Muscle layer of duodenum (tissue), 2 donors: ENCODE measurements around the gene SLC41A1.

ENCODE experiments used
- H3K27ac ChIP-seq: one replicate; pipeline ENCODE4 v1.7.0; 2013; ENCODE audit warnings: mild to moderate bottlenecking, low read length
- H3K27me3 ChIP-seq: one replicate; pipeline ENCODE4 v1.7.0; 2013; ENCODE audit warnings: low read depth, mild to moderate bottlenecking, control low read depth, low read length
- H3K36me3 ChIP-seq, 2 donors: one replicate each; pipeline ENCODE4 v1.7.0; 2013; ENCODE audit warnings: low read length in 2 of 2, control low read depth in 1 of 2, mild to moderate bottlenecking in 1 of 2; ENCODE audit not compliant: insufficient read depth in 2 of 2, control insufficient read depth in 1 of 2
- H3K4me1 ChIP-seq, 2 donors: one replicate each; pipeline ENCODE4 v1.7.0; 2013; ENCODE audit warnings: low read length in 2 of 2, mild to moderate bottlenecking in 2 of 2, control low read depth in 1 of 2, moderate library complexity in 1 of 2; ENCODE audit not compliant: insufficient read depth in 2 of 2, control insufficient read depth in 1 of 2
- H3K4me3 ChIP-seq, 2 donors: one replicate each; pipeline ENCODE4 v1.7.0; 2013; ENCODE audit warnings: low read length in 2 of 2, low read depth in 1 of 2, mild to moderate bottlenecking in 1 of 2
- H3K9me3 ChIP-seq, 2 donors: one replicate each; pipeline ENCODE4 v1.7.0; 2013; ENCODE audit warnings: low read length in 2 of 2, control low read depth in 1 of 2, mild to moderate bottlenecking in 1 of 2; ENCODE audit not compliant: control insufficient read depth in 1 of 2
- donor health status: healthy.

SLC41A1 gene

DNA sequence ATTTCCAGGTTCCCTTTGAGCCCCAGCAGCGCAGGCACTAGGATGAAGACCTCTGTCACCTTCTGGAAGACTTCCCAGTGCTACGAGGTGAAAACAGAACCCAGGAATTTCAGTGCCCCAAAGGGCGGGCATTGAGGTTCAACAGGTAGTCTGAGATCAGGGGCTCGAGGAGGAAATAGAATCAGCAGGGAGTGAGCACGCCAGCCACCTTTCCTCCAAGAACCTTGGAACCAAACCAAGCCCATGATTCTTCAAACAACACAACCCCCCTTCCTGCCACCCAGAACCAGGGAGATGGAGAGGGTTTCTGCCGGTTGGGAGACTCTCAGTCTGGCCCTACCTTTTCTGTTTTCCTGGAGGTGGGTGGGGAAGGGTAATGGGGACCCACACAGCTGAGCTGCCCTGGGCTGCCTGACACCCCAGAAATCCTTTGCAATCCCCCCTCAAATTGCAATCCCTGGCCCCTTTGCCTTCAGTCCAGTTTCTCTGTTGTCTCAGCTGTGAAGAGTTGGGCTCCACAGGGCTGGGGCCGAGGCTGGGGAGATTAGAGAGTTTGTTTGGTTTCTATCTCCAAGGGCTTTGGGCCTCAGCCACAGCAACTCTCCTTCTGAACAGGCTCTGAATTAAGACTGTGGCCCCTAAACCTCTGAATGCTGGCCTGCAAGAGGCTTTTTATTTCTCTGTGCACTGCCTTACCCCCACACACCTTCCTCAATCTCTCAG, 11.9 kb downstream of the SLC41A1 start:
- Histone ChIP-seq H3K4me3 (no peak overlapping the region), H3K27me3 (no peaks in the 10 kb centered on the region), H3K4me1 (peaks cover 0 to 16% of the 10 kb centered on the region in 2 donors), H3K36me3 (peaks cover 25 to 41% of the 10 kb centered on the region in 2 donors), H3K9me3 (no peaks in the 10 kb centered on the region), H3K27ac (no peak overlapping the region)

- Histone ChIP-seq H3K27me3 (no peaks in the 10 kb centered on the region), H3K27ac (no peak overlapping the region), H3K36me3 (peaks cover 25 to 46% of the 10 kb centered on the region in 2 donors), H3K4me1 (peaks cover 0 to 9% of the 10 kb centered on the region in 2 donors), H3K4me3 (no peak overlapping the region), H3K9me3 (no peaks in the 10 kb centered on the region)
Measured at GRCh38 chr1:205800427-205800826, 12.6 kb downstream of the SLC41A1 start.

DNA sequence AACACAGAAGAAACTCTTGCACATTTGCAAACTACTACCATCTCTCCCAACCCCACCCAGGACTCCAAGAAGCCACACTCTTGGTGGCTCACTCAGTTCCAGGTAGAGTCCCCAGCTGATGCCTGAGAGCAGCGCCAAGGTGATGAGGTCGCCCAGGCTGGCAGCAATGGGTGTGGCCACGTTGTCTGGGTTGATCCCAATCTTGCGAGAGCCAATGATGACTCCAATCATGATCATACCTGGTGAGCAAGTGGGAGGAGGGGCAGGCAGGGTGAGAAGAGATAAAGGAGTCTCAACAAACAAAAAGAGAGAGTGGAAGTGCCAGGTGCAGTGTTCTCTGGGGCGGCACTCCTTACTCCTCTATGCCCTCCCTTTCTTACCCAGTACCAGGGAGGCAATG, 14.4 kb downstream of the SLC41A1 start:
- H3K4me3 ChIP-seq: no peak overlapping the region
- H3K9me3 ChIP-seq: no peaks in the 10 kb centered on the region
- H3K27me3 ChIP-seq: no peaks in the 10 kb centered on the region
- H3K36me3 ChIP-seq: peaks cover 36 to 63% of the 10 kb centered on the region in 2 donors
- H3K4me1 ChIP-seq: peaks cover 0 to 9% of the 10 kb centered on the region in 2 donors
- no peak overlapping the region for H3K27ac ChIP-seq

- H3K27me3 ChIP-seq: no peaks in the 10 kb centered on the region
- no peak overlapping the region for H3K4me3 ChIP-seq
- peaks cover 0 to 8% of the 10 kb centered on the region in 2 donors for H3K4me1 ChIP-seq
- H3K36me3 ChIP-seq: peaks cover 36 to 74% of the 10 kb centered on the region in 2 donors
- H3K27ac ChIP-seq: no peak overlapping the region
- no peaks in the 10 kb centered on the region for H3K9me3 ChIP-seq
Measured at GRCh38 chr1:205797168-205797567, 15.8 kb downstream of the SLC41A1 start.

GRCh38 chr1:205794011-205794730, 18.8 kb downstream of the SLC41A1 start:
- Histone ChIP-seq H3K4me3 (no peak overlapping the region), H3K9me3 (no peaks in the 10 kb centered on the region), H3K27ac (no peak overlapping the region), H3K27me3 (no peaks in the 10 kb centered on the region), H3K36me3 (peaks cover 43 to 82% of the 10 kb centered on the region in 2 donors), H3K4me1 (no peaks in the 10 kb centered on the region)

- peaks cover 34 to 71% of the 10 kb centered on the region in 2 donors for H3K36me3 ChIP-seq
- H3K4me1 ChIP-seq: no peaks in the 10 kb centered on the region
- no peak overlapping the region for H3K4me3 ChIP-seq
- no peak overlapping the region for H3K27ac ChIP-seq
- H3K27me3 ChIP-seq: no peaks in the 10 kb centered on the region
- no peaks in the 10 kb centered on the region for H3K9me3 ChIP-seq
Measured at GRCh38 chr1:205792961-205793673, 19.9 kb downstream of the SLC41A1 start.

DNA sequence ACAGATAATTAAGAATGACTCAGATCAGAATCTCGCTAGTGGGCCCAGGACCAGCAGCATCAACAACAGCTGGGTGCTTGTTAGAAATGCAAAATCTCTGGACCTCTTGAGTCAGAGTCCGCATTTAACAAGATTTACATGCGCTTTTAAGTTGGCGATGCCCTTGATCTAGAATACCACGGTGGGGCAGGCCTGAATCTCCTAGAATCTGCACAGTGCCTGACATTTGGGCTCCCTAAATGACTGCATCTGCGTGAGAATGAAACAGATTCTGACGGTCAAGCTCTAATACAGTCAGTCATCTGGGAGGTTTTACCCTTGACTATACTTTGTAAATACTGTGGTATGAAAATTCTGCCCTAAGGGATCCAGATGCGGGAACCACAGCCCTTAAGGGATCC, 20.5 kb downstream of the SLC41A1 start:
- Histone ChIP-seq H3K9me3 (no peaks in the 10 kb centered on the region), H3K27me3 (no peaks in the 10 kb centered on the region), H3K4me3 (no peak overlapping the region), H3K4me1 (no peaks in the 10 kb centered on the region), H3K27ac (no peak overlapping the region), H3K36me3 (peaks cover 28 to 65% of the 10 kb centered on the region in 2 donors)

DNA sequence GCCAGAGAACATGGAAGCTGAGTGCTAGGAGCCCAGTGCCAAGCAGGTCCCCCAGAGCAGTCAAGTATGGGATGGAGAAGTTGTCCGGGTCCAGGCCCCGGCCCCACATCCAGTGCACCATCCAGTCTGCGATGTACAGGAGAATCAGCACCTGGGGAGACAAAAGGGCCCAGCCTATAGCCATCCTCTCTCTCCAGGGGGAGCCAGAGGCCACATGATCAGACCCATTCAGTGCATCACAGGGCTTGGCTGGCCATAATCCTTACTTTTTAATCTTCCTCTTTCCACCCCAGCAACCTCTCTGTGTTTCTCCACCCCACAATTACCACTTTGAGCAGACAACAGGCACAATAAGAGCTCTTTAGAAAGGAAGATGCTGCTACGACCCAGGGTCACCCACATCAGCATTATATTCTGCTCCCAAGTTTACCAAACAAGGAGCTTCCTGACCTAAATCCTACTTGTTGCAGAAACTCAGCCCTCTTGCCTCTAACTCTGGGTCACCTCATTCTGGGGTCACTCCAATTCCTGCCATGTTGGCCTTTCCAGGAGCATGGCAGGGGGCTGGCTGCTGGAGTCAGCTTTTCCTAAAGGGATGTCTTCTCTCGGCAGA, 21.3 kb downstream of the SLC41A1 start:
- H3K4me1 ChIP-seq: no peaks in the 10 kb centered on the region

GRCh38 chr1:205787287-205787916, 25.6 kb downstream of the SLC41A1 start:
- H3K27ac ChIP-seq: no peak overlapping the region
- no peaks in the 10 kb centered on the region for H3K27me3 ChIP-seq
- H3K4me1 ChIP-seq: no peaks in the 10 kb centered on the region
- H3K36me3 ChIP-seq: peaks cover 14 to 17% of the 10 kb centered on the region in 2 donors
- no peaks in the 10 kb centered on the region for H3K9me3 ChIP-seq
- H3K4me3 ChIP-seq: no peak overlapping the region

More for the DNA sequence above, 21.3 kb downstream of the SLC41A1 start:
- Histone ChIP-seq H3K27me3 (no peaks in the 10 kb centered on the region), H3K9me3 (no peaks in the 10 kb centered on the region), H3K27ac (no peak overlapping the region), H3K4me3 (no peak overlapping the region), H3K36me3 (peaks cover 25 to 57% of the 10 kb centered on the region in 2 donors)

DNA sequence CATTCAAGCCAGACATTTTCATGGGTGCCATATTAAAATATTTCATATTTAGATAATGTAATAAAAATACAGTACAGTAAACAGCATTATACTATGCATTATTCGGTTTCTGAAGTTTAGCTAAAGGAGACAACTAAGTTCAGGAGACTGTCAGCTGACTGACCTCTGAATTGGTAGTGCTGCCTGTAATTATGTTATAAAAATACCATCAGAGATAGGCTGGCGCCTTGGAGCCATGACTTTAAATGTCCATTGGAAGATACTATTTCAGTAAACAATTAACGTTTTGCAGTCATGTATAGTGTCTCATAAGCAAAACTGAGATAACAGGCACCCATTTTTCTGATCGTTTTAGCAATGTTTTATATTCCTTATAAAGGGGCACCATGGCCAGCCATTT, 26.4 kb downstream of the SLC41A1 start:
- Histone ChIP-seq H3K36me3 (peaks cover 10 to 17% of the 10 kb centered on the region in 2 donors), H3K4me3 (no peak overlapping the region), H3K4me1 (no peaks in the 10 kb centered on the region), H3K27ac (no peak overlapping the region), H3K9me3 (no peaks in the 10 kb centered on the region), H3K27me3 (no peaks in the 10 kb centered on the region)
